Fibroblast of lung (primary cell): Measurements from ENCODE around the gene DUSP5. TPM values are rescaled to one million over a fixed set of nuclear protein-coding genes. Genes with fewer than 3 reads are reported as not detected.

Experiments used
- DNase-seq, 2 donors: peaks; one replicate each; pipeline versions ENCODE4 v3.0.0 to v3.0.0-alpha.2; 2010; ENCODE audit warnings: low read depth in 2 of 2
- H2AFZ ChIP-seq: 2 replicates; pipeline ENCODE4 v1.5.1; 2012; ENCODE audit warnings: low read length, control low read depth, inconsistent platforms
- H3K27ac ChIP-seq: 2 replicates; pipeline ENCODE4 v1.5.1; 2011; ENCODE audit warnings: low read length, control low read depth; ENCODE audit not compliant: insufficient read depth
- H3K27me3 ChIP-seq: 2 replicates; pipeline ENCODE4 v1.5.1; 2011; ENCODE audit warnings: mild to moderate bottlenecking, low read length; ENCODE audit not compliant: control insufficient read depth, insufficient read depth
- H3K36me3 ChIP-seq: 2 replicates; pipeline ENCODE4 v1.5.1; 2011; ENCODE audit warnings: low read length; ENCODE audit not compliant: control insufficient read depth, insufficient read depth
- H3K4me1 ChIP-seq: 2 replicates; pipeline ENCODE4 v1.5.1; 2011; ENCODE audit warnings: low read length; ENCODE audit not compliant: control insufficient read depth, insufficient read depth; ENCODE audit errors: extremely low read depth
- H3K4me2 ChIP-seq: 2 replicates; pipeline ENCODE4 v1.5.1; 2011; ENCODE audit warnings: low read length, control low read depth; ENCODE audit not compliant: insufficient read depth; ENCODE audit errors: extremely low read depth
- H3K4me3 ChIP-seq, 4 experiments: fragments of 200-600 bp in 1 of 4; sonication (generic) in 1 of 4; replicated peaks in 1 of 4; 2 replicates each; pipeline ENCODE4 v1.5.1; 2011 to 2016; ENCODE audit warnings: low read length in 4 of 4, low read depth in 3 of 4, mild to moderate bottlenecking in 3 of 4, control low read depth in 2 of 4, inconsistent platforms in 1 of 4, mixed read lengths in 1 of 4; ENCODE audit not compliant: insufficient read depth in 1 of 4; ENCODE audit errors: control extremely low read depth in 1 of 4
- H3K79me2 ChIP-seq: 2 replicates; pipeline ENCODE4 v1.5.1; 2012; ENCODE audit warnings: mild to moderate bottlenecking, low read length, inconsistent platforms; ENCODE audit not compliant: control insufficient read depth, insufficient read depth
- H3K9ac ChIP-seq: 2 replicates; pipeline ENCODE4 v1.5.1; 2011; ENCODE audit warnings: mild to moderate bottlenecking, low read length, control low read depth; ENCODE audit not compliant: insufficient read depth
- H3K9me3 ChIP-seq: 2 replicates; pipeline ENCODE4 v1.5.1; 2012; ENCODE audit warnings: low read depth, low read length; ENCODE audit not compliant: control insufficient read depth, insufficient read depth
- H4K20me1 ChIP-seq: 2 replicates; pipeline ENCODE4 v1.5.1; 2011; ENCODE audit warnings: low read length; ENCODE audit not compliant: control insufficient read depth, insufficient read depth; ENCODE audit errors: extremely low read depth
- EZH2 ChIP-seq: IDR thresholded peaks from 2 replicates; pipeline ENCODE4 v1.5.1; 2012; ENCODE audit warnings: low read length, control low read depth, mild to moderate bottlenecking; ENCODE audit errors: missing control alignments
- polyA plus RNA-seq, 2 donors: library from polyadenylated mRNA; depleted of rRNA in 1 of 2; stranded (reverse) in 1 of 2; unstranded in 1 of 2; fragments of >200 nt; gene quantifications; 2 replicates each; pipeline ENCODE4 v1.2.1, GENCODE V29; 2011 to 2012; ENCODE audit warnings: missing spikeins in 1 of 2
- total RNA-seq: library from RNA; depleted of rRNA; stranded (reverse); fragments of >200 nt; gene quantifications from 2 replicates; pipeline ENCODE4 v1.2.1, GENCODE V29; 2014
- TF ChIP-seq, protein P1 (sequence below), 2 donors: IDR thresholded peaks in 1 of 2; conservative IDR thresholded peaks in 1 of 2; 1 replicate in 1 of 2; 2 replicates in 1 of 2; pipeline ENCODE4 v1.5.1; 2011 to 2012; ENCODE audit warnings: low read length in 2 of 2, control low read depth in 1 of 2, inconsistent platforms in 1 of 2, low read depth in 1 of 2, mild to moderate bottlenecking in 1 of 2

DUSP5 gene
- total and polyA plus RNA-seq, 2 donors (not counting 1 experiment from before 2014, with no cell fraction given), result 27.6 to 37.7 TPM

DNA sequence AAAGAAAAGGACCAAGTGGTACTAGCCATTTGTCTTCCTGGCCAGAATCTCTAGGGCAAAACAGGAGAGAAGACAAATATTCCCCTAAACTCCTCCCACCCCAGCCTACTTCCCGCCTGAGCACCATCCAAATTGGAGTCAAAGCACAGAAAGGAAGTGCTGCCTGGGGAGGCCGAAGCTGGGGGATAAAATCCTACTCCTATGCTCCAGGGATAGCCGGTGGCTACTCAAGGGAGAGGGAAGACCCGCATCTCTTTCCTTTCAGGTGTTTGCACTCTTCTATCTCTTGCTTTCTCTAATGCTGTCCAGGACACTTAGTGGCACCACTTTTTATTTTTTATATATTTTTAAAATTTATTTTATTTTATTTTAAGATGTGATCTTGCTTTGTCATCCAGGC, 7.1 kb upstream of the DUSP5 start:
- peaks cover 3% of the 10 kb centered on the region for H3K79me2 ChIP-seq
- no peaks in the 10 kb centered on the region for H3K27me3 ChIP-seq
- no peaks in the 10 kb centered on the region for H3K9me3 ChIP-seq
- H3K4me3 ChIP-seq, result no peak overlapping the region
- H4K20me1 ChIP-seq, result no peaks in the 10 kb centered on the region
- no peak overlapping the region for H3K9ac ChIP-seq
- no peak overlapping the region for H2AFZ ChIP-seq
- H3K36me3 ChIP-seq, result no peaks in the 10 kb centered on the region
- H3K4me1 ChIP-seq, result peaks cover 13% of the 10 kb centered on the region
- no peak overlapping the region for H3K4me2 ChIP-seq
- TF ChIP-seq, protein P1, sequence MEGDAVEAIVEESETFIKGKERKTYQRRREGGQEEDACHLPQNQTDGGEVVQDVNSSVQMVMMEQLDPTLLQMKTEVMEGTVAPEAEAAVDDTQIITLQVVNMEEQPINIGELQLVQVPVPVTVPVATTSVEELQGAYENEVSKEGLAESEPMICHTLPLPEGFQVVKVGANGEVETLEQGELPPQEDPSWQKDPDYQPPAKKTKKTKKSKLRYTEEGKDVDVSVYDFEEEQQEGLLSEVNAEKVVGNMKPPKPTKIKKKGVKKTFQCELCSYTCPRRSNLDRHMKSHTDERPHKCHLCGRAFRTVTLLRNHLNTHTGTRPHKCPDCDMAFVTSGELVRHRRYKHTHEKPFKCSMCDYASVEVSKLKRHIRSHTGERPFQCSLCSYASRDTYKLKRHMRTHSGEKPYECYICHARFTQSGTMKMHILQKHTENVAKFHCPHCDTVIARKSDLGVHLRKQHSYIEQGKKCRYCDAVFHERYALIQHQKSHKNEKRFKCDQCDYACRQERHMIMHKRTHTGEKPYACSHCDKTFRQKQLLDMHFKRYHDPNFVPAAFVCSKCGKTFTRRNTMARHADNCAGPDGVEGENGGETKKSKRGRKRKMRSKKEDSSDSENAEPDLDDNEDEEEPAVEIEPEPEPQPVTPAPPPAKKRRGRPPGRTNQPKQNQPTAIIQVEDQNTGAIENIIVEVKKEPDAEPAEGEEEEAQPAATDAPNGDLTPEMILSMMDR (conservative IDR thresholded peaks at IDR 0.05 in 1 of 2, IDR thresholded peaks at IDR 0.05 in 1 of 2; ENCODE audit: low read depth in 1 of 2, low read length in 2 of 2), result no peak
- TF ChIP-seq EZH2, result no peak
- no peak for DNase-seq
- no peak overlapping the region for H3K27ac ChIP-seq

GRCh38 chr10:110491346-110491745, 6.4 kb upstream of the DUSP5 start:
- Histone ChIP-seq H3K27ac (no peak overlapping the region), H3K9me3 (no peaks in the 10 kb centered on the region), H3K4me3 (no peak overlapping the region), H3K4me2 (no peak overlapping the region), H3K36me3 (no peaks in the 10 kb centered on the region), H3K79me2 (peaks cover 10% of the 10 kb centered on the region), H4K20me1 (no peaks in the 10 kb centered on the region), H3K9ac (no peak overlapping the region), H3K4me1 (peaks cover 13% of the 10 kb centered on the region), H2AFZ (no peak overlapping the region), H3K27me3 (no peaks in the 10 kb centered on the region)
- TF ChIP-seq EZH2, result no peak
- TF ChIP-seq, protein P1 (conservative IDR thresholded peaks at IDR 0.05 in 1 of 2, IDR thresholded peaks at IDR 0.05 in 1 of 2; ENCODE audit: low read depth in 1 of 2, low read length in 2 of 2), result no peak
- no peak for DNase-seq

GRCh38 chr10:110492069-110492822, 5.5 kb upstream of the DUSP5 start:
- no peak overlapping the region for H3K4me3 ChIP-seq
- no peak for DNase-seq
- no peak overlapping the region for H3K27ac ChIP-seq
- no peak overlapping the region for H2AFZ ChIP-seq
- H4K20me1 ChIP-seq, result no peaks in the 10 kb centered on the region
- no peaks in the 10 kb centered on the region for H3K36me3 ChIP-seq
- no peaks in the 10 kb centered on the region for H3K9me3 ChIP-seq
- no peak overlapping the region for H3K9ac ChIP-seq
- H3K27me3 ChIP-seq, result no peaks in the 10 kb centered on the region
- TF ChIP-seq, protein P1 (conservative IDR thresholded peaks at IDR 0.05 in 1 of 2, IDR thresholded peaks at IDR 0.05 in 1 of 2; ENCODE audit: low read depth in 1 of 2, low read length in 2 of 2), result no peak
- TF ChIP-seq EZH2, result no peak
- peaks cover 19% of the 10 kb centered on the region for H3K79me2 ChIP-seq
- no peak overlapping the region for H3K4me2 ChIP-seq
- peaks cover 10% of the 10 kb centered on the region for H3K4me1 ChIP-seq
